Activated CD4-positive, CD25-positive, alpha-beta regulatory T cell treated with anti-CD3 and anti-CD28 coated beads, Interleukin-2, amount 50 U/mL, for 16 hours (primary cell): Measurements from ENCODE around the gene LRRC43.
"Not testable (repeated sequence)": the region's sequence is repeated elsewhere in the genome, so short reads cannot be mapped to it uniquely, and the experiment has no call there.

ENCODE experiments used
- DNase-seq: peaks from one replicate; pipeline ENCODE4 v3.0.0-alpha.2; 2020; ENCODE audit warnings: low read depth, low spot score

Gene LRRC43

GRCh38 chr12:122155705-122156104 is 27.2 kb upstream of the LRRC43 start:
- DNase-seq, result no peak

GRCh38 chr12:122158700-122159285 is 24.1 kb upstream of the LRRC43 start:
- DNase-seq, result no peak

GRCh38 chr12:122159882-122160281 is 23.0 kb upstream of the LRRC43 start:
- no peak for DNase-seq

- no peak for DNase-seq
These were observed 22.2 kb upstream of the LRRC43 start for GRCh38 chr12:122160761-122161160.

GRCh38 chr12:122161682-122162081 is 21.2 kb upstream of the LRRC43 start:
- no peak for DNase-seq

GRCh38 chr12:122162976-122163375 is 19.9 kb upstream of the LRRC43 start:
- no peak for DNase-seq

GRCh38 chr12:122166422-122167349 is 16.2 kb upstream of the LRRC43 start:
- no peak for DNase-seq

- DNase-seq, result no peak
These were observed 15.5 kb upstream of the LRRC43 start for GRCh38 chr12:122167356-122167925.

GRCh38 chr12:122168492-122168891 is 14.4 kb upstream of the LRRC43 start:
- DNase-seq, result no peak

- no peak for DNase-seq
These were observed 11.5 kb upstream of the LRRC43 start for GRCh38 chr12:122171399-122171798.

- no peak for DNase-seq
These were observed 10.5 kb upstream of the LRRC43 start for GRCh38 chr12:122172262-122172939.

- DNase-seq, result no peak
These were observed 8.6 kb upstream of the LRRC43 start, which contains the start of gene IL31 for GRCh38 chr12:122174155-122174845. Gene IL31, minus strand, starts transcription at chr12:122174221. Its CDS starts 49 bp downstream, at chr12:122174172.

- DNase-seq, result not testable (repeated sequence)
These were observed 6.5 kb upstream of the LRRC43 start for GRCh38 chr12:122176473-122176872.

- DNase-seq, result no peak
These were observed 641 bp downstream of the LRRC43 start for GRCh38 chr12:122183588-122183940.

GRCh38 chr12:122184517-122184916 is 1.6 kb downstream of the LRRC43 start:
- no peak for DNase-seq

- DNase-seq, result no peak
These were observed 2.2 kb downstream of the LRRC43 start for GRCh38 chr12:122185079-122185478.

- no peak for DNase-seq
These were observed 2.7 kb downstream of the LRRC43 start for GRCh38 chr12:122185494-122186082.

- DNase-seq, result no peak
These were observed 4.5 kb downstream of the LRRC43 start for GRCh38 chr12:122187466-122187865.

- no peak for DNase-seq
These were observed 6.9 kb downstream of the LRRC43 start for GRCh38 chr12:122189626-122190475.
